ENCODE data around the gene PRAC2. TPM values are rescaled to one million over a fixed set of nuclear protein-coding genes. Genes with fewer than 3 reads are reported as not detected.

PRAC2 gene
- total RNA-seq, 1 donor from 2014 or later, result not detected

GRCh38 chr17:48720266-48721008 lies 2.5 kb upstream of the PRAC2 start:
- no peak for DNase-seq (ENCODE audit: low spot score)

GRCh38 chr17:48721009-48721402 lies 2.0 kb upstream of the PRAC2 start:
- DNase-seq (ENCODE audit: low spot score), result no peak

GRCh38 chr17:48722201-48722907 lies 631 bp upstream of the PRAC2 start, which contains the start of gene PRAC1:
Gene PRAC1, minus strand, starts transcription at chr17:48722518. Its CDS starts 126 bp downstream, at chr17:48722392.
- DNase-seq (ENCODE audit: low spot score), result no peak

- DNase-seq (ENCODE audit: low spot score), result no peak
Measured at GRCh38 chr17:48723423-48724250, 652 bp downstream of the PRAC2 start.

GRCh38 chr17:48724251-48725003 lies 1.4 kb downstream of the PRAC2 start:
- DNase-seq (ENCODE audit: low spot score), result peak; percentile 88

- no peak for DNase-seq (ENCODE audit: low spot score)
Measured at GRCh38 chr17:48725004-48725287, 2.0 kb downstream of the PRAC2 start.

- no peak for DNase-seq (ENCODE audit: low spot score)
Measured at GRCh38 chr17:48725288-48726064, 2.5 kb downstream of the PRAC2 start.

- DNase-seq (ENCODE audit: low spot score), result no peak
Measured at GRCh38 chr17:48726114-48726915, 3.3 kb downstream of the PRAC2 start.

GRCh38 chr17:48726916-48727286 lies 3.9 kb downstream of the PRAC2 start:
- no peak for DNase-seq (ENCODE audit: low spot score)

GRCh38 chr17:48727415-48728175 lies 4.6 kb downstream of the PRAC2 start:
- DNase-seq (ENCODE audit: low spot score), result no peak

- DNase-seq (ENCODE audit: low spot score), result no peak
Measured at GRCh38 chr17:48728232-48729231, 5.5 kb downstream of the PRAC2 start, which contains the start of gene HOXB13. Gene HOXB13, minus strand, starts transcription at chr17:48728750. Its CDS starts 157 bp downstream, at chr17:48728593.

- no peak for DNase-seq (ENCODE audit: low spot score)
Measured at GRCh38 chr17:48729335-48730239, 6.6 kb downstream of the PRAC2 start.

GRCh38 chr17:48730240-48730550 lies 7.2 kb downstream of the PRAC2 start:
- no peak for DNase-seq (ENCODE audit: low spot score)

GRCh38 chr17:48731355-48731754 lies 8.4 kb downstream of the PRAC2 start:
- DNase-seq (ENCODE audit: low spot score), result no peak

- no peak for DNase-seq (ENCODE audit: low spot score)
Measured at GRCh38 chr17:48732688-48733629, 10.0 kb downstream of the PRAC2 start.
